GM23248 (cell line): ENCODE data around the gene F13B.

Experiments used
- EZH2 ChIP-seq: fragments of 200-600 bp; sonication (generic); IDR thresholded peaks from 2 replicates; pipeline ENCODE4 v1.6.1; 2018; ENCODE audit warnings: antibody characterized with exemption, mild to moderate bottlenecking; ENCODE audit not compliant: insufficient read depth, poor library complexity, severe bottlenecking
- EZH2phosphoT487 ChIP-seq: fragments of 200-600 bp; sonication (generic); IDR thresholded peaks from 2 replicates; pipeline ENCODE4 v1.6.1; 2018; ENCODE audit warnings: antibody characterized with exemption, moderate library complexity, mild to moderate bottlenecking, low read depth; ENCODE audit not compliant: insufficient read depth

- TF ChIP-seq EZH2phosphoT487 (no peak), EZH2 (no peak)
Observed at GRCh38 chr1:197076585-197076984, 9.5 kb upstream of the F13B start.
